ENCODE measurements around the gene SMIM35.

SMIM35 gene

DNA sequence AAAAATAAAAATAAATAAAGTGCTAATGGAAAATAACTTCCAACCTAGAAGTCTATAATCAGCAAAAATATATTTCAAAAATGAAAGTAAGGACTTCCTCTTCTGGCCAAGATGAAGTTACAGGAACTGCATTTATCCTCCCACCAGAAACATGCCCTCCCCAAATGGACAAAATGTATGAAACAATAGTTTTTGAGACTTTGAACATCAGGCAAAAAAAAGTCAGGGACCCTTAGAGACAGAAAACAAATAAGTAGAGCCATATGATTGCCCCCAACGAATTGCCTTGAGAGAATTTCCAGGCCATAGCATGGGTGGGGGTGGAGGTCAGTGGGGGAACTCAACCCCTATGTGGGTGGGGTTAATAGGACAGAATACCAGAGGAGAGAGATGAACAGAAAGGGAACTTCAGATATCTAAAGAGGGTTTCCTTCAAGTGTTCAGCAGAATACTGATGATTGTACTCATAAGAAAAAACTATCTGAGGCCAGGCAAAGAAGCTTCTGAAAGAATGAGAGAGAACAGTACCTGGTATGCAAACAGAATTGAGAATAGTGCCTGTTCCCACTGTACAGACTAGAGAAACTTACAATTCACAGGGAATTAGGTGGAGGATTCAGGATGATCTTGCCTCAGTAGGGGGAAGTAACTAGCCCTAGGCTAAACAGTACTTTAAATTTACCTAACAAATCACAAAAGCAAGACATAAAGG lies 127.2 kb downstream of the SMIM35 start:
- Histone ChIP-seq H3K9me3 (ENCODE audit: severe bottlenecking) (no peaks in the 10 kb centered on the region), H3K36me3 (no peaks in the 10 kb centered on the region), H3K27ac (no peak overlapping the region), H3K27me3 (ENCODE audit: insufficient read depth, low read depth, severe bottlenecking) (no peaks in the 10 kb centered on the region), H3K4me3 (ENCODE audit: low read depth, low read length) (no peak overlapping the region)
- no peak for DNase-seq
- no peak for TF ChIP-seq CTCF (IDR thresholded peaks at IDR 0.05; ENCODE audit: low read depth, low read length)

DNA sequence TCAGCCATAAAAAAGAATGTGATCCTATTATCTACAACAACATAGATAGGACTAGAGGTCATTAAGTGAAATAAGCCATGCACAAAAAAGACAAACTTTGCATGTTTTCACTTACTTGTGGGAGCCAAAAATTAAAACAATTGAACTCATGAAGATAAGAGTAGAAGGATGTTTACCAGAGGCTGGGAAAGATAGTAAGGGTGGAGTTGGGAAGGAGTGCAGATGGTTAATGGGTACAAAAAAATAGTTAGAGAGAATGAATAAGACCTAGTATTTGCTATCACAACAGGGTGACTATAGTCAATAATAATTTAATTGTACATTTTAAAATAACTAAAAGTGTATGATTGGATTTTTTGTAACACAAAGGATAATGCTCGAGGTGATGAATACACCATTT lies 127.8 kb downstream of the SMIM35 start:
- Histone ChIP-seq H3K27me3 (ENCODE audit: insufficient read depth, low read depth, severe bottlenecking) (no peaks in the 10 kb centered on the region), H3K27ac (no peak overlapping the region), H3K9me3 (ENCODE audit: severe bottlenecking) (no peaks in the 10 kb centered on the region), H3K4me3 (ENCODE audit: low read depth, low read length) (no peak overlapping the region), H3K36me3 (no peaks in the 10 kb centered on the region)
- no peak for DNase-seq
- no peak for TF ChIP-seq CTCF (IDR thresholded peaks at IDR 0.05; ENCODE audit: low read depth, low read length)

Data from WERI-Rb-1 (cell line).